KOPT-K1 (cell line): ENCODE results near the gene DNAJA4.

Experiments
- H3K27ac ChIP-seq: fragments of 200-600 bp; sonication (generic); 2 replicates; pipeline ENCODE4 v1.5.1; 2016; ENCODE audit warnings: antibody characterized with exemption, mild to moderate bottlenecking, low read depth, low read length; ENCODE audit not compliant: poor library complexity, severe bottlenecking
- H3K36me3 ChIP-seq: fragments of 200-600 bp; sonication (generic); 2 replicates; pipeline ENCODE4 v1.5.1; 2017; ENCODE audit warnings: antibody characterized with exemption, mild to moderate bottlenecking, low read length, moderate library complexity; ENCODE audit not compliant: insufficient read depth
- H3K9me3 ChIP-seq: fragments of 200-600 bp; sonication (generic); 2 replicates; pipeline ENCODE4 v1.5.1; 2017; ENCODE audit warnings: antibody characterized with exemption, low read length, mild to moderate bottlenecking; ENCODE audit not compliant: insufficient read depth, poor library complexity, severe bottlenecking

DNAJA4 gene

GRCh38 chr15:78284758-78285157 is 20.4 kb downstream of the DNAJA4 start:
- Histone ChIP-seq H3K9me3 (no peaks in the 10 kb centered on the region), H3K36me3 (peaks cover 87% of the 10 kb centered on the region), H3K27ac (no peak overlapping the region)

- H3K36me3 ChIP-seq = peaks cover 79% of the 10 kb centered on the region
- H3K27ac ChIP-seq = no peak overlapping the region
- H3K9me3 ChIP-seq = no peaks in the 10 kb centered on the region
Observed at GRCh38 chr15:78290222-78290621, 25.9 kb downstream of the DNAJA4 start.

GRCh38 chr15:78291052-78291451 is 26.7 kb downstream of the DNAJA4 start:
- Histone ChIP-seq H3K9me3 (no peaks in the 10 kb centered on the region), H3K27ac (no peak overlapping the region), H3K36me3 (peaks cover 71% of the 10 kb centered on the region)

DNA sequence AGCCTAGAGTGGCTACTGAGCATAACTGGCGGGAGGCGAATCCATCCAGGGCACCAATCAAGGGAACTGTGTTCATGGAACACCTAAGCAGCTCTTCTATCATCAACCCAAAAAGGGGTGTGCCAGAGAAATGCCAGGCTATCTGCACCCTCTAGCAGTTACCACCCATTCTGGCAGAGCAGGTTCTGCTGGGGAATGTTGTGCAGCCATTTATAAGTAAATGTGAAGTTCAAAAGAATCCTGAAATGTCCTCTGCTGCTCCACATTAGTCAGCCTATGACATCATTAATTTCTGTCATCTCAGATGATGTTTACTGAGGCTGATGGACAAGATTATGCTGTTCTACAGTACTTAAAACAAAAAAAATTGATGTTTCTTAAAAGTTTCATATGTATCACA is 27.3 kb downstream of the DNAJA4 start:
- Histone ChIP-seq H3K9me3 (no peaks in the 10 kb centered on the region), H3K27ac (no peak overlapping the region), H3K36me3 (peaks cover 65% of the 10 kb centered on the region)

DNA sequence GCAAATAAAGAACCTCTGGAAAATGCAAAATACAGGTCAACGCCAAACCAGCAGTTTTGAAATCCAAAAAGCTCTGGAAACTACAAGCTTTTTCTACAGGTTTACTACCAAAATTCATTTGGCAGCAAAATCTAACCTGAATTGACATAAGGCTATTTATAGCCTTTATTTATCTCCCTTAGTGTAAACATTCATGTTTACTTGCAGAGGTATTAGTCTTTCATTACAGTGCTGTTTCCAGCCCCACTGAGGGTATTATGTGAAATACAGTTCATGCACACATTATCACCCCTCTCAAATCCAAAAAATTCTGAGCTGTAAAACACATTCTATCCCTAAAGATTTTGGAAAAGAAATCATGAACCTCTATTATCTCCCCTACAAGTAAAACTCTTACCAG is 27.9 kb downstream of the DNAJA4 start:
- no peaks in the 10 kb centered on the region for H3K9me3 ChIP-seq
- H3K36me3 ChIP-seq = peaks cover 60% of the 10 kb centered on the region
- no peak overlapping the region for H3K27ac ChIP-seq

- peak within 1 kb of the TSS; percentile 68 for H3K27ac ChIP-seq
- peaks cover 6% of the 10 kb centered on the region for H3K36me3 ChIP-seq
- no peaks in the 10 kb centered on the region for H3K9me3 ChIP-seq
Observed at GRCh38 chr15:78299101-78299930, 35.0 kb downstream of the DNAJA4 start, which contains the start of gene SKIC8. Gene SKIC8 (minus strand): TSS chr15:78299609. CDS start chr15:78295686, 3,923 bp downstream.

DNA sequence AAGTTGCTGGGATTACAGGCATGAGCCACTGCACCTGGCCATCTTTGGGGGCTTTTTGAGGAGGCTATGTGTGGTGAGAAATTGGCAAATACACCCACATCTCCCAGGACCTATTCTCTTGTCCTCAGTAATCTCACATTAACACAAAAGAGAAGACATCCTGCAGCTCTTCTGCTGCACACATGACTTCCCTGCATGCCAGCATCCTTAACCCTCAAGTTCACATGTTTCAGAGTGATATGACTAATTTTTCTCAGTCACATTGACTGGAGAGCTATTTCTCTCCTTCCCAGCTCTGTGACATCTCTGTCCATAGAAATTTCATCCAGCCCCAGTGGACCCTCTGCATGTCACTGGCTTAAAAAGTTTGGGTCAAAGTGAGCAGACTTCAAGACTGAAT is 37.0 kb downstream of the DNAJA4 start:
- Histone ChIP-seq H3K9me3 (no peaks in the 10 kb centered on the region), H3K36me3 (no peaks in the 10 kb centered on the region), H3K27ac (no peak overlapping the region)

- H3K27ac ChIP-seq = no peak overlapping the region
- H3K36me3 ChIP-seq = no peaks in the 10 kb centered on the region
- H3K9me3 ChIP-seq = no peaks in the 10 kb centered on the region
Observed at GRCh38 chr15:78301828-78302227, 37.5 kb downstream of the DNAJA4 start.

DNA sequence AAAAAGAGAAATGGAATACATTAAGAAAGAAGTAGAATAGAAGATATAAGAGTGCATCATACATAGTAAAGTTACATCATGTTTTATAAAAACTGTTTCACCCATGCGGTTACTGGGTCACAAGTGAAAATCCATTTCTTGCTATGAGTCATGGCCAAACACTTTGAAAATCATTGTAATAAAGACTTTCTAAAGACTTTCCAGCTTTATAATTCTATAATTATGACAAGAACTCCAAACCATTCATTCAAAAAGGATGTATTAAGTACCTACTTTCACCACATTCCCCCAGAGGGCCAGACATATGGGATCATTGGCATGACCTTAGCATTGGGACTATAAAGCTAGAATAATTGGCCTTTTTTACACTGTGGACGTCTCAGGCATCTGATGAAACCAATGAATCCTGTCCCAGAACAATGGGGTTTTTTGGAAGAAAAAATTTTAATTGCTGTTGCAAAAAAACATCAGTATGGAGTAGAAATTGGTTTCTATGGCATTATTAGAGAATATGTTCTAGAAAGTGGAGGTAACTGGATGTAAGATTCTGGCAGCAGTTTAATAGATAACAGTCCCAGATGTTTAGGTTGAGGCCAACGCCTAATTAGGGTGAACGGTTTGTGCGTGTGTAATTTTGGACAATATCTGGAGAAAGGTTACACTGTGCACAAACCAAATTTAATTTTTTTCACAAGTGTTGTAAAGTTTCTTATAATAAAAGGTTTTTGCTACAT is 38.4 kb downstream of the DNAJA4 start:
- H3K27ac ChIP-seq = no peak overlapping the region

DNA sequence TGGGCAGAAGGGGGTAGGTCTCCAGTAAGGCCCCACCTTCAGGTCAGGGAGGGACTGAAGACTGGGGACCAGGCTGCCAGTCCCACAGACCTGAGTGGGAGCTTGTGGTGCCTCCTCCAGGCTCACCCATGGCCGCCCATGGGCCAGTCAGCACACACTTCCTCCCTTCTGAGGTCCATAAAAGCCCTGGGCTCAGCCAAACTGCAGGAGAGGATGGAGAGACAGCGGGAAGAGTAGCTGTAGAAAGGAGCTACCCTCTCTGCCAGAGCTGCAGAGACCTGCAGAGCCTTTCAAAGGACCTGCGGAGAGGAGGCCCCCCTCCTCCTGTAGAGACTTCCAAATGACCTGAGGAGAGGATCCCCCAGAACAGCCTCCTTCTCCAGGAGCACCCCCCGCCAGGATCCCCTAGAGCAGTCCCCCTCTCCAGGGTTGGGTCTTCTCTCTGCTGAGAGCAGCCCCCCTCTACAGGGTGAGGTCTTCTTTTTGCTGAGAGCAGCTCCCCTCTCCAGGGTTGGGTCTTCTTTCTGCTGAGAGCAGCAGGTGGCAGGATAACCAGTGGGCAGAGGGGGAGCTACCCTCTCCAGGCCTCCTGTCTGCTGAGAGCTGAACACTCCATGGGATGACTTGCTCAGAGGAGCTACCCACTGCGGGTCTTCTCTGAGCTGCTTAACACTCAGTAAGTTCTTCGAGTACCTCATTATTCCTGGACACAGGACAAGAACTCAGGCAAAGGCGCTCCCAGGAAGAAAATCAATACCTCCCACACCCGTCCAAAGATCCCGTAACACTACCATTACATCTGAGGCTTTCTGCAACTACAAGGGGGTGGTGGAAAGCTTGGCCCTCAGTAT is 40.1 kb downstream of the DNAJA4 start:
- H3K27ac ChIP-seq = no peak overlapping the region
- H3K9me3 ChIP-seq = no peaks in the 10 kb centered on the region
- no peaks in the 10 kb centered on the region for H3K36me3 ChIP-seq

More for the DNA sequence above, 38.4 kb downstream of the DNAJA4 start:
- Histone ChIP-seq H3K9me3 (no peaks in the 10 kb centered on the region), H3K36me3 (no peaks in the 10 kb centered on the region)

- H3K9me3 ChIP-seq = no peaks in the 10 kb centered on the region
- no peak overlapping the region for H3K27ac ChIP-seq
- no peaks in the 10 kb centered on the region for H3K36me3 ChIP-seq
Observed at GRCh38 chr15:78306176-78306774, 41.9 kb downstream of the DNAJA4 start.

DNA sequence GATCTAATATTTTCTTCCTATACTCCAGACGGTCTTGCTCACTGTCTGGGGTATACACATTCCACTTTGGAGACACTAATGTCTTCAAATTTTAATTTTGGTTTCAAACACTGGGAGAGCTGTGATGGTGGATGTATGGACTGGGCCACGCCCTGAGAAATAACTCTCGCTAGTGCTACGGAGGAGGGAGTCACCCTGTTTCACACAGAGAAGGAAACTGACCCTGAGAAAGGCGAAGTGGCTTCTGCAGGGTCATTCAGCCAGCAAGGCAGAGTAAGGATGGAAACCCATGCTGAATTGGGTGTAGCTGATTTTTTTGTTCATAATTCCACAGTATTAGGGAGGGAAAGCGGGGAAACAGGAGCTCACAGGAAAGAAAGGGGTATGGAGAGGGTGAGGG is 43.6 kb downstream of the DNAJA4 start:
- no peak overlapping the region for H3K27ac ChIP-seq
- no peaks in the 10 kb centered on the region for H3K36me3 ChIP-seq
- no peaks in the 10 kb centered on the region for H3K9me3 ChIP-seq

GRCh38 chr15:78308422-78309032 is 44.2 kb downstream of the DNAJA4 start:
- Histone ChIP-seq H3K36me3 (no peaks in the 10 kb centered on the region), H3K9me3 (no peaks in the 10 kb centered on the region), H3K27ac (no peak overlapping the region)

- H3K36me3 ChIP-seq = no peaks in the 10 kb centered on the region
- H3K9me3 ChIP-seq = no peaks in the 10 kb centered on the region
- no peak overlapping the region for H3K27ac ChIP-seq
Observed at GRCh38 chr15:78311292-78311691, 46.9 kb downstream of the DNAJA4 start.
